ENCODE results near the gene RAPGEF1.

RAPGEF1 gene

DNA sequence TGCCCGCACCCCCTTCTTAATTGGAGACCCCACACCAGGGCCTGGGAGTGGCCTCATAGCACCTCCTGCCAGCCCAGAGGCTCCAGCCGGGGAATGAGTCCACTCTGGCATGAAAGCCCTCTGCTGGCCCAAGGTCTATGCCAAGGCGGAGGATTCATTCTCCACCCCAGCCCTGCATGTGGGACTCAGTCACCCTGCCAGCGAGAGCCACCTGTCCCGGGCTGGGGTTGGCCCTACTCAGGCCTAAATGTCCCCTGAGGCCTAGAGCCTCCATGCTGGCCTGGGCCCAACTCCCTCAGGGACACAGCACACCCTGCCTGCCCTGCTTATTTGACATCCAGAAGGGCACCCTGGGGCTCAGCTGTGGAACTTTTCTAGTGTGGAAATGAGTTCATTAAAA is 1.0 kb upstream of the RAPGEF1 start:
- no peak overlapping the region for H3K4me3 ChIP-seq (ENCODE audit: low read depth, low read length)
- TF ChIP-seq, protein P1, sequence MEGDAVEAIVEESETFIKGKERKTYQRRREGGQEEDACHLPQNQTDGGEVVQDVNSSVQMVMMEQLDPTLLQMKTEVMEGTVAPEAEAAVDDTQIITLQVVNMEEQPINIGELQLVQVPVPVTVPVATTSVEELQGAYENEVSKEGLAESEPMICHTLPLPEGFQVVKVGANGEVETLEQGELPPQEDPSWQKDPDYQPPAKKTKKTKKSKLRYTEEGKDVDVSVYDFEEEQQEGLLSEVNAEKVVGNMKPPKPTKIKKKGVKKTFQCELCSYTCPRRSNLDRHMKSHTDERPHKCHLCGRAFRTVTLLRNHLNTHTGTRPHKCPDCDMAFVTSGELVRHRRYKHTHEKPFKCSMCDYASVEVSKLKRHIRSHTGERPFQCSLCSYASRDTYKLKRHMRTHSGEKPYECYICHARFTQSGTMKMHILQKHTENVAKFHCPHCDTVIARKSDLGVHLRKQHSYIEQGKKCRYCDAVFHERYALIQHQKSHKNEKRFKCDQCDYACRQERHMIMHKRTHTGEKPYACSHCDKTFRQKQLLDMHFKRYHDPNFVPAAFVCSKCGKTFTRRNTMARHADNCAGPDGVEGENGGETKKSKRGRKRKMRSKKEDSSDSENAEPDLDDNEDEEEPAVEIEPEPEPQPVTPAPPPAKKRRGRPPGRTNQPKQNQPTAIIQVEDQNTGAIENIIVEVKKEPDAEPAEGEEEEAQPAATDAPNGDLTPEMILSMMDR (IDR thresholded peaks at IDR 0.05; ENCODE audit: control insufficient read depth, extremely low read depth, insufficient read depth) = no peak
- no peak for DNase-seq (ENCODE audit: low read depth)

DNA sequence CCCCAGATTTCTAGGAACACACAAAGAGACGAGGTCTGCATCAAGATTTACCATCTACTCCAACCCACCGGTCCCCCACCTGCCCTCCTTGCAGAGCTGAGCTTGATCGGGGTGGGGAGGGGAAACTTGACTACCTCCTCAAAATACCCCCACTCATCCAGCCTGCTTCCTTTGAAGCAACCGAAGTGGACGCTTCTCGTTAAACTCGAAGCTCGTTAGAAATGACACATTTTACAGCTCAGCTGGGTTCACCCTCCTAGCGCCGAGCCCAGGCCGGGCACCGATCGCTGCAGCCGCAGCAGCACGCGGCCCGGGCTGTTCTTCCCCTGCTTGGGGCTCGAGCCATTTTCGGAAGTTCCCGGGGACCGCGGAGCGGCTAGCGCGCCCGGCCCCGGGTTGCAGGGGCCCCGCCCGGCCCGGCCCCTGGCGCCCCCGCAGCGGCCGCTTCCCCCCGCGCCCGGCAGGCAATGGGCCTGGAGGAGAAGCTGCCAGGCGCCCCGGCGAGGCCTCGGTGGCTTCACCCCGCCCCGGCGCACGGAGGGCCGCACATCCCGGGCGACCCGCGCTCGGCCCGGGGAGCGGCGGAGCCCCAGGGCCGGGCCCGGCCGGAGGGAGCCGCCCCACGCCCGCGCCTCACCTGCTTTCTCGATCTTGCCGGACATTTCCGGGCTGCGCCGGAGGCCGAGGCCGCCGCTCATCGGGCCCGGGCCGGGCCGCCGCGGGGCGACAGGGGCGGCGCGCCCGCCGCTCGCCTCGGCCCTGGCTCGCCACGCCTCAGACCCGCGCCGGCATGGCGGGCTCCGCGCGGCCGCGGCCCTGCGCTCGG is 530 bp downstream of the RAPGEF1 start:
- no peak for DNase-seq (ENCODE audit: low read depth)

DNA sequence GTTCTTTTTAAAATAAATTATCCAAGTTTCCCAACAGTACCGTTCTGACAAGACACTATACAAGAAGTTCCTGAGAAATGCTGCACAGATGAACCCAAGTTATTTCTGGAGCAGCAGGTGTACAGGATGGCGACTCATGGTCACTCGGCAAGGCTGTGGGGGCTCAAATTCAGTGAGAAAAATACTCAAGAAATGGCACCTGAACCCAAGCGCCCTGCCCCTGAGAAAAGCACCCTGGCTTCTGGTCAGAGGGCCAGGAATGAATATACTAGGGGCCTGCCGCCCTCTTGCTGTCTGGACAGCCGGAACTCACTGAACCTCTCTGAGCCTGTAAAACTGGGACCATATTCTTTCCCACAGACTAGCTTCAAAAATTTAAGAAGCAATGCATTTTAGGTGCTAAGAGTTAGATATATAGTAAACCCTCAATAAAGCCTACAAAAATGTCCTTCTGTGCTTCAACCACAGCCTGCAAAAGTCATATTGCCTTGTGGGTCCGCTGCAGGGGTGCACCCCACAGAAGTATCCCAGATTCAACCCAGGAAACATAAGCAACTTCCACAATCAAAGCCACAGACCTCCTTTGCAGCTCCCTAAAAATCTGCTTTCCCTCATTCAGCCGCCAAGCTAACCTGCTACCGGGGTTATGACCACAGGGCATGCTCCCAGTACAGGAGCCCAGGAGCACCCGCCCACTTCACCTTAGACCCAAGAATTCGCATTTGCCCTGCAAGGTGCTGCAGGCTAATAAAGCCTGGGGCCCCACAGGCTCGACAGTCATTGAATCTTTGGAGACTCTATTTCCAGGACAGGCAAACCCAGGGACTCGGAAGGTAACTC is 1.4 kb downstream of the RAPGEF1 start:
- no peak for DNase-seq (ENCODE audit: low read depth)
- TF ChIP-seq, protein P1 (IDR thresholded peaks at IDR 0.05; ENCODE audit: control insufficient read depth, extremely low read depth, insufficient read depth) = no peak
- peak overlapping the region; percentile 62 for H3K4me3 ChIP-seq (ENCODE audit: low read depth, low read length)

More for the DNA sequence above, 530 bp downstream of the RAPGEF1 start:
- H3K4me3 ChIP-seq (ENCODE audit: low read depth, low read length) = peak overlapping the region; percentile 62
- TF ChIP-seq, protein P1 (IDR thresholded peaks at IDR 0.05; ENCODE audit: control insufficient read depth, extremely low read depth, insufficient read depth) = no peak

DNA sequence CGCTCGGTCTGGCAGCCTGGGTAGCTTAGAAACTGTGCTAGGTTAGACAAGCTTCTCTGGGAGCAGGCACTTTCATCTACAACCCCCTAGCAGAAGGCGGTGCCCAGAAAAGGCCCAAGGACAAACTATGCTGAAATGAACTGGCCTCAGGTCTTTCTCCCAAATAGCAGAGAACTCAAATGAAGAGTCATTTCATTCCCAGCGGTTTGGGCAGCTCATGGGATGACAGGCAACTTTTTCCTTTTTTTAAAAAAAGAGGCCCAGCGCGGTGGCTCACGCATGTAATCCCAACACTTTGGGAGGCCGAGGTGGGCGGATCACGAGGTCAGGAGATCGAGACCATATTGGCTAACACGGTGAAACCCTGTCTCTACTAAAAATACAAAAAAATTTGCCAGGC is 2.5 kb downstream of the RAPGEF1 start:
- TF ChIP-seq, protein P1 (IDR thresholded peaks at IDR 0.05; ENCODE audit: control insufficient read depth, extremely low read depth, insufficient read depth) = no peak
- H3K4me3 ChIP-seq (ENCODE audit: low read depth, low read length) = no peak overlapping the region
- no peak for DNase-seq (ENCODE audit: low read depth)

DNA sequence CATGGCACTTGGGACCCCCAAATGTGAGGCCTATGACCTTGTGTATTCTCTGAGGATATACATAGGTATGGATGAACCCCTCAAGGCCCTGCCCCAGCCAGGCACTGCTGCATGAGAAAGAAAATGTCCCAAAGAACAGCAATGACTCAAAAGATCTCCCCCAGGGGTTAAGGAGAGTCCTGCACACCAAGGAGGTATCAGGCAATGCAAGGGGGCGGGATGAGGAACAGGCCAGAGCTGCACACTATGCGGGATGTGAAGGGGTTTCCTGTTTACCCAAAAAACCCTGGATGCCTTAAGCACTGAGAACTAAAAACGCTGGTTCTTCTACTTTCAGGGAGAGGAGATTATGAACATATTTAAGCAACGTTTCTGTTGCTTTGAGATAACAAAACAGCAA is 3.4 kb downstream of the RAPGEF1 start:
- TF ChIP-seq, protein P1 (IDR thresholded peaks at IDR 0.05; ENCODE audit: control insufficient read depth, extremely low read depth, insufficient read depth) = no peak
- H3K4me3 ChIP-seq (ENCODE audit: low read depth, low read length) = no peak overlapping the region
- DNase-seq (ENCODE audit: low read depth) = no peak

DNA sequence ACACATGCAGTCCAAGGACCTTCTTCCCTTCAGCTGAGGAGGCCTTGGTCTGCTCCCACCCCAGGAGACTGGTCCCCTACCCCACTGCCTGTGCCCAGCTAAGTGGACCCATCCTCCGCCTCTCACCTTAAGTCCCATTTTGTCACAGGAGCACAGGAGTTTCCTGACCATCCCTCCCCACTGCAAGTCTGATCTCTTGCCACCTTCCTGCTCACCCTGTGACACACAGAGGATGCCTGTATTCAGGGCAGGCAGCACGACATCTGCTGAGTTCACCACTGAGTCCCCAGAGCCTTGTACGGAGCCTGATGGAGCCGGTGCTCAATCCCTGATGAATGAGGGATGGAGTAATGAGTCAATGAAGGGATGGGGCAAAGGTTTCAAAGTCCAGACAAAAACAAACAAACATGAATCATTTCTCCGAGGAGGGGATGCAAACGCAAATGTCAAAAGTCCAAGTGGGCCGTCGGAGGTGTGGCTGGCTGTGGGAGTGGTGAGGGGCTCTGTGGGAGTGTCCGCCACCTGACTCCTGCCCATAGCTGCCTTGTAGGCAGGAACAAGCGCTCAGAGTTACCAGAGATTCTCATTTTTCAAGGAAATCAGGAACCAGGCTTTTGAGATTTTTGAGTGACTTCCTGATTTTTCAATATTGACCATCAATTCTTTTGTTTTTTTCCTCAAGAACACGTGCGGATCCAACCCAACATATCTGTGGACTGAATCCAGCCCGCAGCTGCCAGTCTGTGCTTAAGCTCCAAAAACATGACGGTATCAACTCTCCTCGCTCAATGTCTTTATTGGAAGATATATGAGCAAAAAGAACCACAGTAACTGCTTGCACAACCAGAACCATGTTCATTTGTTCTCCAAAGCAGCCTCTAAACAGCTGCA is 4.4 kb downstream of the RAPGEF1 start:
- no peak for DNase-seq (ENCODE audit: low read depth)
- TF ChIP-seq, protein P1 (IDR thresholded peaks at IDR 0.05; ENCODE audit: control insufficient read depth, extremely low read depth, insufficient read depth) = no peak
- H3K4me3 ChIP-seq (ENCODE audit: low read depth, low read length) = no peak overlapping the region
